ENCODE data around the gene SORCS3. TPM values are rescaled to one million over a fixed set of nuclear protein-coding genes. Genes with fewer than 3 reads are reported as not detected.
A peak's percentile ranks its signal among the peaks of the same experiment; 100 is the strongest.

The SORCS3 gene
- polyA plus RNA-seq, 1 donor = 4.2 TPM

DNA sequence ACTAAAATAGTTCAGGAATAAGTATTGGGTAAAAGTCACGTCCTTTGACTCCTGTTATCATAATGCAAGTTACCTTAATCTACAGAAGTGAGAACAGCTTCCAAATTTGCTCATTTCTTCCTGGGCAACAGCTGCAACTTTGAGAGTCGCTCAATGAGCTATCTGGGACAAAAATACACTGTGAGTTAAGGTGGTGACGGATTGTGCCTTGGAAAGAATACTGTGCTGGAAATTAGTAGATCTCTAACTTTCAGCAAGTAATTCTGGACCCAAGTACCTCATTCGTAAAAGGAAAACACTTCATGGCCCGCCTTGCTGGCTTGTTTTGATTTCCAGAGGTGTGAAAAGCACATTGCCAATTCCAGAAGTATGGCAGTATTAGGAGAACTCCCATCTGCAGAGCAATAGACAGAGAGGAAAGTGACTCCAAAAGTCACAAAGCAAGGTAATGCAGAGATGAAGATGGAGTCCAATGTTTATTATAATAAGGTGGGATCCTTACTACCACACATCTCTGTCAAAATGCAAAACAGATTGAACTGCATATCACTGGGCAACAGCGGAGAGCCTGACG lies 626.0 kb downstream of the SORCS3 start:
- no peak for DNase-seq

DNA sequence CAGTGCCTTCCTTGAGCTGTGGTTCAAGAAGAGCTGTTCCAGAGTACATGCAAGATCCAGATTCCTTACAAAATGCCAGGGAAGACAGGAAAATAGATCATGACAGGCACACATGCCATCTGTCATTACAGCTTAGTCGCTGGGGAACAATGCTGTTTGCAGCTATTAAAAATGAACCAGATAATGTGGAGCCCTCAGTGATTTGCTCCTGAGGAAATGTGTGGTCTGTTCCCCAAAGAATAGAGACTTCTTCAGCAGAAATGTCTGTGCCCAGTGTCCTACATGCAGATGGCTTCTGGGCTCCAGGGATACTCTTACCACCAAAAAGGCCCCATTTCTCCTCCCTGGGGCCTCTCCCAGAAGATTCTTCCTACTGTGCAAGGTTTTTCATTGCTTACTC lies 627.9 kb downstream of the SORCS3 start:
- DNase-seq = no peak

DNA sequence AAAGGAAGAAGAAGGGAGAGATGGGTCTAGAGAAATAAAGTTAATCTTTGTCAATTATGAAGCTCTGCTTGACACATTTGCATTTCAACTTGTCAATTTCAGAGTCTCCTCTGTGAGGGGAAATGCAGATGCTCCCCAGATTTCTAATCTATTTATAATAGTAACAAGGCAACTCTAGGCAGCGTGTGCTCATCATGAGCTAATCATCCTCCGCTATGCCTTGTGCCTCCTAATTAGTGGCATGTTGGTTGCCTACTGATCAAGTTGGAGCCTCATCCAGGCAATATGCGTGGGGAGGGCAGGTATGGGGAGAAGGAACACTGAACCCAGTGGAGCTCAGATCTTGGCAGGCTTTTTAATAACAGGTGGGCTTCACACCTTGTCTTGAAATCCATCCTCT lies 628.6 kb downstream of the SORCS3 start:
- no peak for DNase-seq

DNA sequence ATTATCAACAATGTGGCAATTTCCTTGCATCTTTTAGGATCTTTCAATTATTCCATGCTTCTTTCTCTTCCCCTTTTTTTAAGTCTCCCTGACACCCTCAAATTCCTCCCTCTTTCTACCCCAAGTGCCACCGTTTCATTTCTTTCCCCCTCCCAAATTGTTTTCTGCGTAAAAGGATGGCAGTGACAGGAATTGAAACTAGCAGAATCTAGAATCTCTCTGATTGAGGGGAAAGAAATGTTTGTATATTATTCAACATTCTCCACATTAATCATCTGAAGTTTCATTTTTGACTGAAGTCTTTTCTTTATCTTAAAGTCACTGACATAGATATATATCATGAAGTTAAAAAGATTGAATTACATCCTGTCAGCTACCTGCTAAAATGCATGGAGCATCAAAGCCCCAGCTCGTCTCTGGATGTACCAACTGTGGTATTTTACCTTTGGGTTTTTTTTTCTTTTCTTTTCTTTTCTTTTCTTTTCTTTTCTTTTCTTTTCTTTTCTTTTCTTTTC lies 633.5 kb downstream of the SORCS3 start:
- no peak for DNase-seq

DNA sequence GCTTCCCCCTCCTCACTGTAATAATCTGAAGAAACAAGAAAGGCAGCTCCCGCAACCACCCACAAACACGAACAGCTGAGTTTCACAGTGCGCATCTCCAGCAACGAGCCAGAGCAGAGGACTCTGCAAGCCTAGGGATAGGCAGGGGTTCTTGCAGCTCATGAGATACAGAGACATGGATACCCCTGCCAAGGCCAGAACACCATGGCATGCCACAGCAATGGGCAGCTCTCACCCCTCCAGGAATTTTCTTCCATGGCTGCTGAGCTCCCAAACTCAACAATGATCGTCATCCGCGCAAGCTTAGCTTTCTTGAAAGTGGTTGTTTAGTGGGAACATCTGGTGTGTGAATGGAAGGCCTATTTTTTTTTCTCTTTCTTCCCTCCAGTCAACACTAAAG lies 637.3 kb downstream of the SORCS3 start:
- no peak for DNase-seq

DNA sequence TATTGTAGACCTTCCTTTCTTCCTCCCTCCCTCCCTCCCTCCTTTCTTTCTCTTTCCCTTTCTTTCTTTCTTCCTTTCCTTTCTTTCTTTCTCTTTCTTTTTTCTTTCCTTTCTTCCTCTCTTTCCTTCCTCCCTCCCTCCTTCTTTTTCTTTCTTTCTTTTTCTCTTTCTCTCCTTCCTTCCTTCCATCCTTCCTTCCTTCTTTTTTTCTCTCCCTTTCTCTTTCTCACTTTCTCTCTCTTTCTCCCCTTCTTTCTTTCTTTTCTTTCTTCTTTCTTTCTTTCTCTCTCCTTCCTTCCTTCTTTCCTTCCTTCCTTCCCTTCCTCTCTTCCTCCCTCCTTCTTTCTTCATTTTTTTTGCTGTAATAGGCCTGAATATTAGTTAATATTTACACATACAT lies 638.0 kb downstream of the SORCS3 start:
- DNase-seq = no peak

DNA sequence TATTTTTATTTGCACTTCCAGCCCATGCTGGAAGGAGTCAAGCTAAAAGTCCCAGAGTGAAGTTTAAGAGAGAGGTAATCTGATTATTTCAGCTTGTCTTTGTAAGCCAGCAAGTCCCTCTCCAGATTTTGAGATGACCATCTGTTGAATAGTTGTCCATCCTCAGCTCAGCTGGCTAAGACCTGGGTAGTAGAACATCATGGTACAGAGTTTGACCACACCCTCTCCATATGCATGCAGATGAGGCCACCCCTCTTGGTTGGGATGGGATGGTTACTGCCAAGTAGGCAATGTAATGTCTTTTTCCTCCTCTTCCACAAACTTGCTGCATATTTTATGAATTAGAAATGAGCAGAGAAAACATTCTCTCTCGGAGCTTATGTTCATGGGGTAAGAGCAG lies 639.8 kb downstream of the SORCS3 start:
- DNase-seq = no peak

DNA sequence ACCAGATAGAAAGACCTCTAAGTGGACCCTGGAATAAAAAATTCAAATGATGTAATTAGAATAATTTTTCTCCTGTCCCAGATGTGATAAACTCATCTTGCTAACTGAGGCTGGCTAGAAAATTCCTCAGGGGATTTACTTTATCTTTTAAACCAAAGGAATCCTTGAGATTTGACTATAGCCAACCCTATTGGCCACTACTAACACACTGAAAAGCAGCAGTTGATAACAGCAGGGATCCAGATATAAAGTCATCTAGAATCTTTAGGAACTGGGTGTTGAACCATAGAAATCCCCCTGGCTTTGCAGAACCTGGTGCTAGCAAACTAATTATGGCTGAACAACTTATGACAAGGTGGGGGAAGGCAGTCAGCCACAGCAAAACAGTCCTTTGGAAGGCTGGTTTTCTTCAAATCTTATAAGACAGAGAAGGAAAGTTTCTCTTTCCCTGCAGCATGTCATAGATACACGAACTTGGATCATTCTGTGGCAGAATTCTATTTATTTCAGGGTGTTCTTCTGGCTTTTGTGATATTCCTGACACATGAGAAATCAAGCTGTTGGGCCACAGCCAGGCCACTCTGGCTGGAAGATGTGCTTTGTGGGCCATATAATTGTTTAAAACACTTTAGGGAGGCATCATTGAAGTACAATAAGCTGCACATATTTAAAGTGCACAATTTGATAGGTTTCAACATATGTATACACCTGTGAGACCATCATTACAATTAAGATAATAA lies 643.6 kb downstream of the SORCS3 start:
- no peak for DNase-seq

DNA sequence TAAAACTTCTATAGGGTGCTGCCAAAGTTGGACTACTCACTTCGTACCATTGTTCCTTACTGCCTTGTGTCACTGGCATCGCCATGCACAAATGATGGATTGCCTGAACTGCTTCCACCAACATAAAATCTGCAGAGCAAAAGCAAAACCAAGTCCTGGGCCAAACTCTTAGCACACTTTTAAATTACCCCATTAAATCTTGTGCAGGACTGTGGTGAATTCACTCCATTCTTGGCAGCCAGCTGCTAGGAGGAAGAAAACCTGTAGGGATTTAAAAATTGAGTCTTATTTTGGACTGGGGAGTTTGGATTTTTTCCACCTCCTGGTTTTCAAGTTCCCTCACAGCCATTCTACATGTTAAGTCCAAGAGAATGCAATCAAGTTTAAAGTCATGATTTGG lies 646.9 kb downstream of the SORCS3 start:
- no peak for DNase-seq

DNA sequence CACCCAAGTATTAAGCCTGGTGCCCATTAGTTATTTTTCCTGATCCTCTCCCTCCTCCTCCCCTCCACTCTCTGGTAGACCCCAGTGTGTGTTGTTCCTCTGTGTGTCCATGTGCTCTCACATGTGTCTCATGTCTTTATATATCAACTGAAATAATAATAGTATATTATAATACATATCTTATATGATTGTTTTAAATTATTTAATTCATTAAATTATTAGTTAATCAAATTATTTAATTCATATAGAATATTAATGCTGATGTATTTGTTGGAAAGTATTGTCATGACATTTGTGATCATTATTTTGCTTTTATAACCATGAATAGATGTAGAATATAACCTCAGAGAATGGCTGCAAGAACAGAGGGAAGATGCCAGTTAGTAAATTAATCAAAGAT lies 647.5 kb downstream of the SORCS3 start:
- no peak for DNase-seq

DNA sequence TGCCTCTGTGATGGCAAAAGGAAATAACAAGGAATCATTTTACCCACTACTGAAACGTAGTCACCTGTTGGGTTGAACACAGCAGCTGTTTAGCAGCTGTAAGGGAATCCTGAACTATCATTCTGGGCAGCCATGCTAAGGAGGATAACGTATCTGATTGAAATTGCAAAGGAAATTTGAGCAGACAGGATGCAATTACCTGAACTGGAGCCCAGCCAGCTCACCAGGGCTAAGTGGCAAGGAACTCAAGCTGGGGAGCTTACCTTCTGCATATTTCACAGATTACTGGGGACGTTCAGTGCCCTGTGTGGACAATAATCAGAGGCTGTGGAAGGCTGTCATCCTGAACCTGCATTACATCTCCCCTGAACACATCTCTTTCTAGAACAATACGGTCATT lies 650.5 kb downstream of the SORCS3 start:
- DNase-seq = peak; percentile 31

DNA sequence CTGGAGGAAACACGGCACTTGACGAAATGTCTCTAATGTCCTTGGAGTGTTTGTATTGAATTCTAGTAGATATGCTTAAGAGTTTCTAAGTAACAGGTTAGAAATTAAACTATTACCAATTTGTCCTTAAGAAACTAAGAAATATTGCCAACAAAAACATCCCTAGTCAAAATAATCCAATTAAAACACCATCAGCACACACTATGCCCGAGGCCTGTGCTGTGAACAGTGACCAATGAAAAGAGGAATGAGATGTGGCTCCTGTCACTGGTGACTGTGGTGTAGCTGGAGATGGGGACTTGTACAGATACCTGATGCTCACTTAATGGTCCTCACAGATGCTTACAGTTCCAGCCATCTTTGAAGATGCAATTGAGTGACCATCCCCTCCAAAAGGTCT lies 651.1 kb downstream of the SORCS3 start:
- DNase-seq = no peak
